HepG2 (cell line): ENCODE measurements around the gene ABHD1. TPM values are rescaled to one million over a fixed set of nuclear protein-coding genes. Genes with fewer than 3 reads are reported as not detected.

ENCODE experiments used
- ASH2L ChIP-seq: fragments of 300-600, 200-600 bp; sonication (generic); IDR thresholded peaks from 2 replicates; pipeline ENCODE4 v1.7.0; 2017; ENCODE audit warnings: low read depth, mild to moderate bottlenecking, moderate library complexity, mixed read lengths, low read length; ENCODE audit not compliant: insufficient read length
- FOSL2 ChIP-seq: sonication (generic); formaldehyde crosslinking; IDR thresholded peaks from 2 replicates; pipeline ENCODE4 v1.4.0; 2020; ENCODE audit warnings: missing genetic modification reagents
- HMG20B ChIP-seq: conservative IDR thresholded peaks from 2 replicates; pipeline ENCODE4 v1.6.1; 2016; ENCODE audit warnings: missing genetic modification reagents, missing compliant biosample characterization
- IRX3 ChIP-seq: sonication (generic); formaldehyde crosslinking; IDR thresholded peaks from 2 replicates; pipeline ENCODE4 v1.8.1; 2023; ENCODE audit warnings: mild to moderate bottlenecking, low read depth, missing genetic modification reagents, borderline replicate concordance
- KLF16 ChIP-seq, 2 experiments: sonication (generic) in 1 of 2; formaldehyde crosslinking in 1 of 2; IDR thresholded peaks; 2 replicates each; pipeline versions ENCODE4 v1.6.1 to v1.8.0; 2016 to 2023; ENCODE audit warnings: missing genetic modification reagents in 2 of 2, missing compliant biosample characterization in 1 of 2
- MAFG ChIP-seq: sonication (generic); formaldehyde crosslinking; IDR thresholded peaks from 2 replicates; pipeline ENCODE4 v1.5.1; 2020; ENCODE audit warnings: mild to moderate bottlenecking, missing genetic modification reagents
- RFXANK ChIP-seq: IDR thresholded peaks from 2 replicates; pipeline ENCODE4 v1.6.1; 2016
- SP1 ChIP-seq, 2 experiments: fragments of 450-650 bp in 1 of 2; sonication (generic) in 1 of 2; formaldehyde crosslinking in 1 of 2; IDR thresholded peaks; 2 replicates each; pipeline versions ENCODE4 v1.4.0 to v1.6.1; 2016 to 2020; ENCODE audit warnings: missing genetic modification reagents in 1 of 2
- TGIF2 ChIP-seq: IDR thresholded peaks from 2 replicates; pipeline ENCODE4 v1.6.1; 2016; ENCODE audit warnings: control low read depth, missing compliant biosample characterization
- THAP11 ChIP-seq: IDR thresholded peaks from 2 replicates; pipeline ENCODE4 v1.6.1; 2016; ENCODE audit warnings: missing biosample characterization, missing genetic modification reagents
- ZBTB3 ChIP-seq: sonication (generic); formaldehyde crosslinking; IDR thresholded peaks from 2 replicates; pipeline ENCODE4 v1.4.0; 2020; ENCODE audit warnings: low read depth, mild to moderate bottlenecking, moderate library complexity, missing genetic modification reagents, borderline replicate concordance
- ZBTB49 ChIP-seq: sonication (generic); formaldehyde crosslinking; IDR thresholded peaks from 2 replicates; pipeline ENCODE4 v1.4.0; 2020; ENCODE audit warnings: missing genetic modification reagents, borderline replicate concordance
- ZMYM4 ChIP-seq: sonication (generic); formaldehyde crosslinking; IDR thresholded peaks from 2 replicates; pipeline ENCODE4 v1.8.1; 2023; ENCODE audit warnings: mild to moderate bottlenecking, missing genetic modification reagents
- ZNF296 ChIP-seq: sonication (generic); formaldehyde crosslinking; conservative IDR thresholded peaks from 2 replicates; pipeline ENCODE4 v1.5.0; 2020; ENCODE audit warnings: mild to moderate bottlenecking, missing genetic modification reagents
- ZNF30 ChIP-seq: sonication (generic); formaldehyde crosslinking; IDR thresholded peaks from 2 replicates; pipeline ENCODE4 v1.5.0; 2020; ENCODE audit warnings: mild to moderate bottlenecking, missing genetic modification reagents
- ZNF33A ChIP-seq: sonication (generic); formaldehyde crosslinking; IDR thresholded peaks from 2 replicates; pipeline ENCODE4 v1.5.1; 2020; ENCODE audit warnings: missing genetic modification reagents, mild to moderate bottlenecking, moderate library complexity, borderline replicate concordance
- ZNF737 ChIP-seq: sonication (generic); formaldehyde crosslinking; IDR thresholded peaks from 2 replicates; pipeline ENCODE4 v1.5.0; 2020; ENCODE audit warnings: missing genetic modification reagents, mild to moderate bottlenecking, borderline replicate concordance
- ZNF770 ChIP-seq: sonication (generic); formaldehyde crosslinking; IDR thresholded peaks from 2 replicates; pipeline ENCODE4 v1.5.0; 2020; ENCODE audit warnings: mild to moderate bottlenecking, missing genetic modification reagents
- polyA plus RNA-seq, 8 experiments: library from polyadenylated mRNA; depleted of rRNA in 3 of 8; stranded (reverse) in 7 of 8; unstranded in 1 of 8; fragments of >200 nt; fragmentation: Illumina TruSeq in 4 of 8; extraction: Trizol in 4 of 8; gene quantifications; 2 replicates each; pipeline versions ENCODE4 v1.2.1 to v1.2.3, GENCODE V29; 2011 to 2016; ENCODE audit warnings: low read depth in 4 of 8, missing spikeins in 1 of 8, mixed read lengths in 1 of 8; ENCODE audit not compliant: insufficient read depth in 1 of 8
- total RNA-seq, 5 experiments: library from RNA; depleted of rRNA; stranded (reverse); fragments of >200 nt; fragmentation: Illumina TruSeq; extraction: Trizol; gene quantifications; 2 replicates each; pipeline ENCODE4 v1.2.3, GENCODE V29; 2016; ENCODE audit warnings: low read depth in 1 of 5
- TF ChIP-seq, protein P1 (sequence below): sonication (generic); formaldehyde crosslinking; IDR thresholded peaks from 2 replicates; pipeline ENCODE4 v1.8.0; 2022; ENCODE audit warnings: missing genetic modification reagents, mild to moderate bottlenecking, moderate library complexity, borderline replicate concordance
- TF ChIP-seq, protein P2 (sequence below): sonication (generic); formaldehyde crosslinking; IDR thresholded peaks from 2 replicates; pipeline ENCODE4 v1.4.0; 2020; ENCODE audit warnings: mild to moderate bottlenecking, missing genetic modification reagents

Gene ABHD1
- total and polyA plus RNA-seq, 2 of the 13 experiments (the other 11 are each of a cell fraction or from before 2014, with no cell fraction given), result 0.04 to 0.81 TPM

DNA sequence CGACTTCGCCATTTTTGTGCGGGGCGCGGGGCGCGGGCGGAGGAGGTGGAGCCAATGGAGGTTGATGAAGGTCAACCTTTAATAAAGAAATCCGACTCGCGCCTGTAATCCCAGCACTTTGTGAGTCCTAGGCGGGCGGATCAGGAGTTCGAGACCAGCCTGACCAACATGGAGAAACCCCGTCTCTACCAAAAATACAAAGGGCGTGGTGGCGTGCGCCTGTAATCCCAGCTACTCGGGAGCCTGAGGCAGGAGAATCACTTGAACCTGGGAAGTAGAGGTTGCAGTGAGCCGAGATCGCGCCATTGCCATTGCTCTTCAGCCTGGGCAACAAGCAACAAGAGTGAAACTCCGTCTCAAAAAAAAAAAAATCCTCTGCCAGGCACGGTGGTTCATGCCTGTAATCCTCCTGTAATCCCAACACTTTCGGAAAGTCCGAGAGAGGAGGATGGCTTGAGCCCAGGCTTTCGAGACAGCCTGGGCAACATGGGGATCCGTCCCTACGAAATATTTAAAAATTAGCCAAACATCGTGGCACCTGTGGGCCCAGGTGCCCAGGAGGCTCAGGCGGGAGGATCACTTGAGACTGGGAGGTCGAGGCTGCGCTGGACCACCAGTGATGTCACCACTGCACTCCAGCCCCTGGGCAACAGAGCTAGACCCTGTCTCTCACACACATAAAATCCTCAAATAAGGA, 11.3 kb downstream of the ABHD1 start (continued):
- TF ChIP-seq FOSL2 (CRISPR knock-in tag) (peak; percentile 2; the same call in 1 of the 2 replicates), ZNF296 (CRISPR knock-in tag) (no peak), HMG20B (CRISPR knock-in tag) (no peak), ZBTB49 (CRISPR knock-in tag) (no peak), ZNF33A (CRISPR knock-in tag) (no peak), KLF16 (CRISPR knock-in tag; IDR thresholded peaks at IDR 0.05) (0 out of 4 replicates have a peak, but pooled peaks of 1 of the 2 experiments have one; percentile 33), ZMYM4 (peak; percentile 83; the same call in 1 of the 2 replicates), ZNF30 (CRISPR knock-in tag) (peak; percentile 17; the same call in 1 of the 2 replicates), IRX3 (CRISPR knock-in tag) (peak; percentile 64; the same call in 1 of the 2 replicates), RFXANK (no peak), ASH2L (no peak), ZNF737 (CRISPR knock-in tag) (no peak), THAP11 (no peak; the same call in 1 of the 2 replicates), ZNF770 (CRISPR knock-in tag) (peak; percentile 27; the same call in 1 of the 2 replicates), SP1 (IDR thresholded peaks at IDR 0.05) (no peak), SP1 (CRISPR knock-in tag; IDR thresholded peaks at IDR 0.05) (0 out of 2 replicates have a peak, but pooled peaks have one; percentile 68), MAFG (no peak), TGIF2 (CRISPR knock-in tag) (no peak), ZBTB3 (CRISPR knock-in tag) (no peak)
- TF ChIP-seq, protein P1, sequence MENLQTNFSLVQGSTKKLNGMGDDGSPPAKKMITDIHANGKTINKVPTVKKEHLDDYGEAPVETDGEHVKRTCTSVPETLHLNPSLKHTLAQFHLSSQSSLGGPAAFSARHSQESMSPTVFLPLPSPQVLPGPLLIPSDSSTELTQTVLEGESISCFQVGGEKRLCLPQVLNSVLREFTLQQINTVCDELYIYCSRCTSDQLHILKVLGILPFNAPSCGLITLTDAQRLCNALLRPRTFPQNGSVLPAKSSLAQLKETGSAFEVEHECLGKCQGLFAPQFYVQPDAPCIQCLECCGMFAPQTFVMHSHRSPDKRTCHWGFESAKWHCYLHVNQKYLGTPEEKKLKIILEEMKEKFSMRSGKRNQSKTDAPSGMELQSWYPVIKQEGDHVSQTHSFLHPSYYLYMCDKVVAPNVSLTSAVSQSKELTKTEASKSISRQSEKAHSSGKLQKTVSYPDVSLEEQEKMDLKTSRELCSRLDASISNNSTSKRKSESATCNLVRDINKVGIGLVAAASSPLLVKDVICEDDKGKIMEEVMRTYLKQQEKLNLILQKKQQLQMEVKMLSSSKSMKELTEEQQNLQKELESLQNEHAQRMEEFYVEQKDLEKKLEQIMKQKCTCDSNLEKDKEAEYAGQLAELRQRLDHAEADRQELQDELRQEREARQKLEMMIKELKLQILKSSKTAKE (CRISPR knock-in tag), result 0 out of 2 replicates have a peak, but pooled peaks have one; percentile 7
- TF ChIP-seq, protein P2, sequence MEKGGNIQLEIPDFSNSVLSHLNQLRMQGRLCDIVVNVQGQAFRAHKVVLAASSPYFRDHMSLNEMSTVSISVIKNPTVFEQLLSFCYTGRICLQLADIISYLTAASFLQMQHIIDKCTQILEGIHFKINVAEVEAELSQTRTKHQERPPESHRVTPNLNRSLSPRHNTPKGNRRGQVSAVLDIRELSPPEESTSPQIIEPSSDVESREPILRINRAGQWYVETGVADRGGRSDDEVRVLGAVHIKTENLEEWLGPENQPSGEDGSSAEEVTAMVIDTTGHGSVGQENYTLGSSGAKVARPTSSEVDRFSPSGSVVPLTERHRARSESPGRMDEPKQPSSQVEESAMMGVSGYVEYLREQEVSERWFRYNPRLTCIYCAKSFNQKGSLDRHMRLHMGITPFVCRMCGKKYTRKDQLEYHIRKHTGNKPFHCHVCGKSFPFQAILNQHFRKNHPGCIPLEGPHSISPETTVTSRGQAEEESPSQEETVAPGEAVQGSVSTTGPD (CRISPR knock-in tag), result no peak
